ENCODE data around the gene EPB41L4A. TPM values are rescaled to one million over a fixed set of nuclear protein-coding genes. Genes with fewer than 3 reads are reported as not detected.
"Not testable (repeated sequence)": the region's sequence is repeated elsewhere in the genome, so short reads cannot be mapped to it uniquely, and the experiment has no call there.

The EPB41L4A gene
- total RNA-seq, 4 donors from 2014 or later, result 10.1 to 32.9 (median 11.6) TPM

DNA sequence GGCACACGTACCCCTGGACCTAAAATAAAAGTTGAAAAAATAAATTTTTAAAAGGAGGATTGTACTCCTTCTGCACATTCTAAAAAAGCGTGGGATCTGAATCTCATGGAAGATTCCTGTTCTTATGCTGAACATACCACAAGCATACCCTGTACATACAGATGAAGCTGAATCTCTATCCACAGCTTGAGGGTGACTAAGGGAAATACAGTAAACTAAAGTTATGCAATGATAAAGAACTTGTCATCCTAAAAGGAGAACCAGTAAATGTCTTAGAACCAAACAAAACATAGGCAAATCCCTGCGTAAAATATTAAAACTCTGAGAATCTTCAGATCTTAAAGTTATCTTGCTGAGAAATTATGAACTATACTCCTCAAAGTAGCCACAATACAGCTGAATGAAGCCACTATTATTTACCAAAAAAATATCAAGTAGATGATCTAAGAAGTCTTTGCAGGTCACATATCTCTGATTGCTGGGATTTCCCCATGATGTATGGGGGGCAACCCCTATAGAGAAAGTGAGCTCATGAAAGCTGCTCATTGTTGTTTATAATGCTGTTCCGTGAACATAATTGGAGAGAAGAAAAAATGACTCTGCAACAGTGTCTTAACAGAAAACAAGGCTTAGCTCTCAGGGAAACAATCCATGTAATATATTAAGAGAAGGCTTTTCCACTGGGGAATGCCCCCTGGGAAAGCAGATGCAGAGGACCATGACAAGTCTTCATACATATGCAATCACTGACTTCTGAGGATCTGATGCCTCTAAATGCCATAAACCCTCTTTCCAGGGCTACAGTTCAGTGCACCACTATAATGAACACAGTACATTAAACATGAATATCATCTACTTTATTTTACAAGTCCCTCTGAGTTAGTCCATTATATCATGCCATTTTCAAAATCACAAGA lies 210.1 kb downstream of the EPB41L4A start:
- H3K27me3 ChIP-seq, result no peaks in the 10 kb centered on the region
- in situ Hi-C loops (cut with MboI; ENCODE audit: low pct_ligation_motif_present in 1 of 4, low pct_unique_long_range_greater_than_20kb in 1 of 4, low sequenced_read_pairs in 3 of 4) (loop anchor here in 3 of 4 donors (10.0 to 25.0 kb wide), 2 partner anchors 203 to 216 kb away; partner anchors contain the start of gene EPB41L4A (in 2 of the 3)), intact Hi-C loops (cut with DNase I; ENCODE audit: low total_unique reads) (no loop called here)
- no peaks in the 10 kb centered on the region for H3K9me3 ChIP-seq
- TF ChIP-seq, protein P1, sequence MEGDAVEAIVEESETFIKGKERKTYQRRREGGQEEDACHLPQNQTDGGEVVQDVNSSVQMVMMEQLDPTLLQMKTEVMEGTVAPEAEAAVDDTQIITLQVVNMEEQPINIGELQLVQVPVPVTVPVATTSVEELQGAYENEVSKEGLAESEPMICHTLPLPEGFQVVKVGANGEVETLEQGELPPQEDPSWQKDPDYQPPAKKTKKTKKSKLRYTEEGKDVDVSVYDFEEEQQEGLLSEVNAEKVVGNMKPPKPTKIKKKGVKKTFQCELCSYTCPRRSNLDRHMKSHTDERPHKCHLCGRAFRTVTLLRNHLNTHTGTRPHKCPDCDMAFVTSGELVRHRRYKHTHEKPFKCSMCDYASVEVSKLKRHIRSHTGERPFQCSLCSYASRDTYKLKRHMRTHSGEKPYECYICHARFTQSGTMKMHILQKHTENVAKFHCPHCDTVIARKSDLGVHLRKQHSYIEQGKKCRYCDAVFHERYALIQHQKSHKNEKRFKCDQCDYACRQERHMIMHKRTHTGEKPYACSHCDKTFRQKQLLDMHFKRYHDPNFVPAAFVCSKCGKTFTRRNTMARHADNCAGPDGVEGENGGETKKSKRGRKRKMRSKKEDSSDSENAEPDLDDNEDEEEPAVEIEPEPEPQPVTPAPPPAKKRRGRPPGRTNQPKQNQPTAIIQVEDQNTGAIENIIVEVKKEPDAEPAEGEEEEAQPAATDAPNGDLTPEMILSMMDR (IDR thresholded peaks at IDR 0.05), result no peak
- TF ChIP-seq EP300 (IDR thresholded peaks at IDR 0.05; ENCODE audit: low read depth) (no peak), POLR2AphosphoS5 (IDR thresholded peaks at IDR 0.05) (no peak), POLR2A (IDR thresholded peaks at IDR 0.05) (no peak)
- H3K4me1 ChIP-seq, result no peaks in the 10 kb centered on the region
- WGBS, 2 donors (ENCODE audit: low coverage in 1 of 2), result 70 to 73% methylated on average over 3 to 4 of the region's 4 CpGs
- H3K27ac ChIP-seq, result no peak overlapping the region
- no peak for DNase-seq
- H3K36me3 ChIP-seq, result no peaks in the 10 kb centered on the region
- H3K4me3 ChIP-seq, result no peak overlapping the region

DNA sequence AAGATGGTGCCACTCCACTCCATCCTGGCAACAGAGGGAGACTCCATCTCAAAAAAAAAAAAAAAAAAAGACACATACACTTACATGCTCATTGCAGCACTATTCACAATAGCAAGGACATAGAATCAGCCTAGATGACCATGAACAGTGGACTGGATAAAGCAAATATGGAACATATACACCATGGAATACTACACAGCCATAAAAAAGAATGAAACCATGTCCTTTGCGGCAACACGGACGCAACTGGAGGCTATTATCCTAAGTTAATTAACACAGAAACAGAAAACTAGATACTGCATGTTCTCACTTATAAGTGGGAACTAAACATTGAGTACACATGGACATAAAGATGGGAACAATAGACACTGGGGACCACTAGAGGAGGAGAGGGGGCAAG lies 210.9 kb downstream of the EPB41L4A start:
- H3K27me3 ChIP-seq; DNase-seq; H3K36me3 ChIP-seq; H3K4me1 ChIP-seq; H3K9me3 ChIP-seq; H3K27ac ChIP-seq; intact Hi-C loops (cut with DNase I; ENCODE audit: low total_unique reads); H3K4me3 ChIP-seq: not testable (repeated sequence)
- in situ Hi-C loops (cut with MboI; ENCODE audit: low pct_ligation_motif_present in 1 of 4, low pct_unique_long_range_greater_than_20kb in 1 of 4, low sequenced_read_pairs in 3 of 4), result loop anchor here in 3 of 4 donors (10.0 to 25.0 kb wide), 2 partner anchors 204 to 217 kb away; partner anchors contain the start of gene EPB41L4A (in 2 of the 3)
- 88 to 96% methylated on average over 3 of the region's 3 CpGs for WGBS, 2 donors (ENCODE audit: low coverage in 1 of 2)

DNA sequence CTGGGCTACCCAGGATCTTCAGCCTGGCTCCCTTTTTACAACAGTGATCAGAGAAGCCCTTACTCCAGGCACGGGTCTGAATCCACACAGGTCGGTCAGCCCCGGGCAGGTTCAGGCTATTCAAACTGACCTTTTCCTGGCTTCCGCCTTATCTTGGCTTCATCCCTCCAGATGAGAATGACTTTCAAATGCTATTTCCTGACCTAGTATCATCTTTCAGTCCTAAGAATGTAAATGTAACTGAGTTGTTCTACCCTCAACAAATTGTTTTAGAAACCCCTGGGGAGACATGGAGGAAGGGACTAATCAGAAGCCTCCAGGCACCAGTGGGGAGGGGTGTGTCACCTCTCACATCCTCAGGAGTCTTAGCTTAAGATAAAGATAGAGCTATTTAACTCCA lies 213.2 kb downstream of the EPB41L4A start:
- no peak overlapping the region for H3K4me3 ChIP-seq
- intact Hi-C loops (cut with DNase I; ENCODE audit: low total_unique reads), result no loop called here
- H3K9me3 ChIP-seq, result no peaks in the 10 kb centered on the region
- no peaks in the 10 kb centered on the region for H3K4me1 ChIP-seq
- no peaks in the 10 kb centered on the region for H3K36me3 ChIP-seq
- H3K27ac ChIP-seq, result no peak overlapping the region
- TF ChIP-seq EP300 (IDR thresholded peaks at IDR 0.05; ENCODE audit: low read depth), result no peak
- no peak for TF ChIP-seq POLR2A (IDR thresholded peaks at IDR 0.05)
- TF ChIP-seq, protein P1 (IDR thresholded peaks at IDR 0.05), result no peak
- TF ChIP-seq POLR2AphosphoS5 (IDR thresholded peaks at IDR 0.05), result no peak
- WGBS, 2 donors (ENCODE audit: low coverage in 1 of 2), result 64 to 90% methylated on average over 2 to 4 of the region's 4 CpGs
- no peak for DNase-seq
- in situ Hi-C loops (cut with MboI; ENCODE audit: low pct_ligation_motif_present in 1 of 4, low pct_unique_long_range_greater_than_20kb in 1 of 4, low sequenced_read_pairs in 3 of 4), result loop anchor here in 3 of 4 donors (10.0 to 25.0 kb wide), 2 partner anchors 206 to 219 kb away; partner anchors contain the start of gene EPB41L4A (in 2 of the 3)
- H3K27me3 ChIP-seq, result no peaks in the 10 kb centered on the region

DNA sequence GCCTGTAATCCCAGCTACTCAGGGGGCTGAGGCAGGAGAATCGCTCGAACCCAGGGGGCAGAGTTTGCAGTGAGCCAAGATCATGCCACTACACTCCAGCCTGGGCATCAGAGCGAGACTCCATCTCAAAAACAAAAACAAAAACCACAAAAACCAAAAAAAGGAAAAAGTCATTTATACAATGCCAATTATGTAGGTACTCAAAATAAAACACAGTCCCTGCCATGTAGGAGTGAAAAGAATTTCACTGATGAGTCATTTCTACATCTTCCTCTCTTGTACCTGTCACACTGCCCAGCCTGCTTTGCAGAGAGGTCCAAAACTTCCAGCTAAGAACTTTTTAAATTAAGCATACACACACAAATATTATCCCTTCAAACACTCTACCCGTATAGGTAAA lies 215.8 kb downstream of the EPB41L4A start:
- TF ChIP-seq EP300 (IDR thresholded peaks at IDR 0.05; ENCODE audit: low read depth) (no peak), POLR2AphosphoS5 (IDR thresholded peaks at IDR 0.05) (no peak), POLR2A (IDR thresholded peaks at IDR 0.05) (no peak)
- TF ChIP-seq, protein P1 (IDR thresholded peaks at IDR 0.05), result no peak
- intact Hi-C loops (cut with DNase I; ENCODE audit: low total_unique reads) (no loop called here), in situ Hi-C loops (cut with MboI; ENCODE audit: low pct_ligation_motif_present in 1 of 4, low pct_unique_long_range_greater_than_20kb in 1 of 4, low sequenced_read_pairs in 3 of 4) (loop anchor here in 3 of 4 donors (10.0 to 25.0 kb wide), 2 partner anchors 209 to 222 kb away; partner anchors contain the start of gene EPB41L4A (in 2 of the 3))
- DNase-seq, result no peak
- Histone ChIP-seq H3K27ac (no peak overlapping the region), H3K4me1 (no peaks in the 10 kb centered on the region), H3K9me3 (no peaks in the 10 kb centered on the region), H3K27me3 (no peaks in the 10 kb centered on the region), H3K36me3 (no peaks in the 10 kb centered on the region), H3K4me3 (no peak overlapping the region)
- 86 to 91% methylated on average over 4 of the region's 4 CpGs for WGBS, 2 donors (ENCODE audit: low coverage in 1 of 2)

Data from transverse colon (tissue), 4 donors.